Spleen (tissue), 7 donors: ENCODE measurements around the gene CSRNP2.

Experiments used
- CTCF ChIP-seq, 11 experiments: fragments of 200-600 bp in 7 of 11; fragments of 450-650 bp in 4 of 11; sonication (generic) in 4 of 11; IDR thresholded peaks in 8 of 11; conservative IDR thresholded peaks in 3 of 11; 1 replicate in 7 of 11; 2 replicates in 4 of 11; pipeline versions ENCODE4 v1.4.0 to v1.8.0; 2016 to 2021; ENCODE audit warnings: antibody characterized with exemption in 11 of 11, inconsistent platforms in 4 of 11, mild to moderate bottlenecking in 1 of 11
- POLR2A ChIP-seq, 3 donors: fragments of 450-650 bp; IDR thresholded peaks; one replicate each; pipeline ENCODE4 v1.5.1; 2017; ENCODE audit warnings: antibody characterized with exemption in 3 of 3, mild to moderate bottlenecking in 1 of 3
- POLR2AphosphoS5 ChIP-seq, 3 donors: sonication (generic); formaldehyde crosslinking; IDR thresholded peaks; one replicate each; pipeline ENCODE4 v1.5.1; 2017; ENCODE audit warnings: antibody characterized with exemption in 3 of 3
- donor health status: DM: no; HTN: no; CAD: no; lungs with moderate emphysema.
- donor health status: DM: no; HTN: no; CAD: no.
- donor health status: DM: no; HTN: no; CAD: no.

- TF ChIP-seq CTCF (IDR thresholded peaks at IDR 0.05 in 8 of 11, conservative IDR thresholded peaks at IDR 0.05 in 3 of 11) (no peak), POLR2A (IDR thresholded peaks at IDR 0.05) (no peak), POLR2AphosphoS5 (IDR thresholded peaks at IDR 0.05) (no peak)
These were observed 32.1 kb upstream of the CSRNP2 start for GRCh38 chr12:51115533-51115932.
